Esophagus squamous epithelium (tissue), 5 donors: ENCODE results near the gene SPTBN5. TPM values are rescaled to one million over a fixed set of nuclear protein-coding genes. Genes with fewer than 3 reads are reported as not detected.

ENCODE experiments used
- DNase-seq: peaks from one replicate; lab custom pipeline; 2025; lab: John Stamatoyannopoulos, UW
- H3K27ac ChIP-seq, 4 donors: fragments of 200-600 bp; sonication (generic); one replicate each; pipeline ENCODE4 v1.5.1; 2016 to 2019; ENCODE audit warnings: mild to moderate bottlenecking in 1 of 4
- H3K27me3 ChIP-seq, 4 donors: fragments of 200-600 bp; sonication (generic); 1 replicate in 3 of 4; 2 replicates in 1 of 4; pipeline versions ENCODE4 v1.5.1 to v1.6.0; 2017 to 2021; ENCODE audit warnings: antibody characterized with exemption in 1 of 4
- H3K36me3 ChIP-seq, 3 donors: fragments of 200-600 bp; sonication (generic); one replicate each; pipeline ENCODE4 v1.5.1; 2016 to 2019
- H3K4me1 ChIP-seq, 3 donors: fragments of 200-600 bp; sonication (generic); one replicate each; pipeline ENCODE4 v1.5.1; 2017 to 2019
- H3K4me3 ChIP-seq, 4 donors: fragments of 200-600 bp; sonication (generic); 1 replicate in 3 of 4; 2 replicates in 1 of 4; pipeline ENCODE4 v1.5.1; 2016 to 2019; ENCODE audit warnings: mild to moderate bottlenecking in 2 of 4, moderate library complexity in 1 of 4
- H3K9me3 ChIP-seq, 3 donors: fragments of 200-600 bp; sonication (generic); one replicate each; pipeline ENCODE4 v1.5.1; 2016 to 2019
- CTCF ChIP-seq, 6 experiments: fragments of 450-650 bp in 4 of 6; fragments of 200-600 bp in 2 of 6; sonication (generic) in 2 of 6; IDR thresholded peaks; one replicate each; pipeline ENCODE4 v1.5.1; 2016 to 2019; ENCODE audit warnings: antibody characterized with exemption in 6 of 6, mild to moderate bottlenecking in 4 of 6, moderate library complexity in 4 of 6
- POLR2A ChIP-seq, 4 donors: fragments of 450-650 bp; IDR thresholded peaks; one replicate each; pipeline ENCODE4 v1.6.1; 2017; ENCODE audit warnings: antibody characterized with exemption in 4 of 4, mild to moderate bottlenecking in 4 of 4, moderate library complexity in 3 of 4
- WGBS, 2 donors: methylation state at CpG; one replicate each; pipeline ENCODE4 v1.1.5; 2018; 5-methylcytosine and 5-hydroxymethylcytosine counted together
- intact Hi-C: fragments of 100-400 bp; cut with DNase I; formaldehyde crosslinking; loops from one replicate; pipeline ENCODE4 v1.15.0; 2022
- total RNA-seq, 4 donors: library from RNA; depleted of rRNA; stranded (reverse); fragments of >200 nt; gene quantifications; one replicate each; pipeline ENCODE4 v1.1.0, GENCODE V29; 2016
- donor health status: DM: yes; HTN: yes; CAD: no.

Gene SPTBN5
- total RNA-seq, 4 donors from 2014 or later = 1.9 to 4.4 (median 3.4) TPM

- Histone ChIP-seq H3K27me3 (no peaks in the 10 kb centered on the region), H3K27ac (peak overlapping the region; percentile 81 to 88 (median 87)), H3K9me3 (no peaks in the 10 kb centered on the region), H3K36me3 (peaks cover 0 to 19% (median 2%) of the 10 kb centered on the region in 3 donors), H3K4me1 (peaks cover 29 to 89% (median 57%) of the 10 kb centered on the region in 3 donors), H3K4me3 (no peak overlapping the region)
- WGBS, 2 donors = 45 to 57% methylated on average over 2 to 3 of the region's 3 CpGs
- DNase-seq = no peak
- intact Hi-C loops = no loop called here
- TF ChIP-seq POLR2A (IDR thresholded peaks at IDR 0.05) = no peak
- no peak for TF ChIP-seq CTCF (IDR thresholded peaks at IDR 0.05)
Measured at GRCh38 chr15:41805711-41806110, 88.1 kb downstream of the SPTBN5 start.

DNA sequence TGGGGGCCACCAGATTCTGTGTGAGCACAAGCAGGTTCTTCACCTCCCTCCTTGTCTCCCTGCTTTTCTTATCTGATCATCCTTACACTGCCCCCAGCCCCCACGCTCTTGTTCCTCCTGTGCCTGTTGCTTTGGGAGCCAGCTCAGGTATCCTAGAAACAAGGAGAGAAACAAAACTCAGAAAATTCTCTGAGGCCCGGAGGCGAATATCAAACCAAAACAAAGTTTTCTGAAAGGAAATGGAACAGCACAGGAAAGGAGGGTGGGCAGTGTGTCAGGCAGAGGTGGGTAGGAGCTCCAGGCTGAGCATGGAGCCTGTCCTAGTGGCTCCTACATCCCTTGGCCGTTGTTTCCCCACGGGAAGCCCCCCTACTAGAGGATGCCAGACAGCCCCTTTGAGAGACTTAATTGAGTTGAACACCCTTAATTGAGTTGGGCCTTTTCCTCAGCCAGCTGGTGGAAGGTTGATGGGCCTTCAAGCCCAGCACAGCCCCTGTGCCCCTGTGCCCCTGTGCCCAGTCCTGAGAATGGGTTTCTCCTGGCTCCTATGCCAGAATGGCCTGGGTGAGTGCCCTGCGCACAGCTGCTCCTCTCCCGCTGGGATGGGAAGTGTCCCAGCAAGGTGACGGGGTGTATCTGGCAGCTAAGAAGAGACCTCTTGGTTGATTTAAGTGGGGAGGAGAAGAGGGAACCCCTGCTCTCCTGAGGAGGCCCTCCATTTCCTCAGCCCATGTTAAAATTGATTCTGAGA lies 88.8 kb downstream of the SPTBN5 start:
- no peaks in the 10 kb centered on the region for H3K27me3 ChIP-seq
- 12 to 33% methylated on average over 4 to 5 of the region's 8 CpGs for WGBS, 2 donors
- intact Hi-C loops = no loop called here
- H3K36me3 ChIP-seq = peaks cover 0 to 24% (median 5%) of the 10 kb centered on the region in 3 donors
- DNase-seq = no peak
- H3K9me3 ChIP-seq = no peaks in the 10 kb centered on the region
- peak overlapping the region; percentile 81 to 88 (median 87) for H3K27ac ChIP-seq
- no peak overlapping the region for H3K4me3 ChIP-seq
- peaks cover 29 to 87% (median 57%) of the 10 kb centered on the region in 3 donors for H3K4me1 ChIP-seq
- TF ChIP-seq CTCF (IDR thresholded peaks at IDR 0.05) (no peak), POLR2A (IDR thresholded peaks at IDR 0.05) (no peak)

DNA sequence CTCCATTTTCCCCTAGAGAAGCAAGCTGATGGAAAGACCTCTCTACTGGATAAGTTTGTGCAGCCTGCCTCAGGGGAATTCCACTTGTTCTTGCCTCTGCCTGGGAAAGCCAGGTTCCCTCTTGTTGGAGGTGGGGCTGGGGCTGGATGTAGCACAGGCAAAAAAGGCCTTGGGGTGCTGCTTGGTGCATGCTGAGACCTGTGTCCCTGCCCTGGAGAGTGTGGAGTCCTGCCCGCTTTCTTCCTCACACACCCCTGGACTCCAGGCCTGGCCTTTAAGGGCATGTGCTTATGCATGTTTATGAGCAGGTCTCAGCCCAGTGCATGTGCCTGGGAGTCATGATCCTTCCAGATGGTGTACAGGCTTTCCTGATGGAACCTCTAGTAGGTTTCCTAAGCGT lies 89.5 kb downstream of the SPTBN5 start:
- peak overlapping the region; percentile 81 to 88 (median 87) for H3K27ac ChIP-seq
- peaks cover 29 to 84% (median 52%) of the 10 kb centered on the region in 3 donors for H3K4me1 ChIP-seq
- DNase-seq = peak; percentile 10
- no peak overlapping the region for H3K4me3 ChIP-seq
- no peaks in the 10 kb centered on the region for H3K27me3 ChIP-seq
- WGBS, 2 donors = 21 to 37% methylated on average over 2 of the region's 2 CpGs
- H3K36me3 ChIP-seq = peaks cover 0 to 31% (median 5%) of the 10 kb centered on the region in 3 donors
- intact Hi-C loops = no loop called here
- TF ChIP-seq POLR2A (IDR thresholded peaks at IDR 0.05) (no peak), CTCF (IDR thresholded peaks at IDR 0.05) (no peak)
- H3K9me3 ChIP-seq = no peaks in the 10 kb centered on the region

- Histone ChIP-seq H3K4me1 (peaks cover 34 to 93% (median 65%) of the 10 kb centered on the region in 3 donors), H3K4me3 (no peak overlapping the region), H3K27me3 (no peaks in the 10 kb centered on the region), H3K36me3 (peaks cover 0 to 34% (median 5%) of the 10 kb centered on the region in 3 donors), H3K9me3 (no peaks in the 10 kb centered on the region), H3K27ac (peak overlapping the region; percentile 41 to 88 (median 83))
- WGBS, 2 donors = 34 to 65% methylated on average over 3 of the region's 3 CpGs
- TF ChIP-seq POLR2A (IDR thresholded peaks at IDR 0.05) (no peak), CTCF (IDR thresholded peaks at IDR 0.05) (no peak)
- DNase-seq = no peak
- intact Hi-C loops = no loop called here
Measured at GRCh38 chr15:41801850-41802455, 91.9 kb downstream of the SPTBN5 start.

DNA sequence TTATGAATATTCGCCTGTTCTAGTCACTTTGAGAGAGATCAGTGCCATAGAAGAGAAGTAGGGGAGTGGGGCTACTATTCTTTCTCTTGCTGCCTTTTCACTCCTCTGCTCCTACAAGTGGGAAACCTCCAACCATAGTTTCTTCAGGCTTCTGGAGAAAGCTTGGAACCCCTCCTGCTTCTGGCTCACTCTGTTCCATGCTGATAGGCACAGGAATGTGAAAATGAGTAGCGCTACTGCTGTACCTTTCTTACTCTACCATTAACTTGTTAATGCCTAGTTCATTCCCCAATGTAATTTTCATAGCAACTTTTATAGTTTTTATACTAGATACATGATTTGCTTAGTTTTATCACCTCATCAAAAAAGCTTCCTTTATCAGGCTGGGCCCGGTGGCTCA lies 92.7 kb downstream of the SPTBN5 start:
- Histone ChIP-seq H3K36me3 (peaks cover 0 to 34% (median 5%) of the 10 kb centered on the region in 3 donors), H3K4me3 (no peak overlapping the region), H3K27me3 (no peaks in the 10 kb centered on the region), H3K4me1 (peaks cover 34 to 93% (median 63%) of the 10 kb centered on the region in 3 donors), H3K27ac (peak overlapping the region; percentile 41 to 88 (median 83)), H3K9me3 (no peaks in the 10 kb centered on the region)
- DNase-seq = no peak
- TF ChIP-seq CTCF (IDR thresholded peaks at IDR 0.05) (no peak), POLR2A (IDR thresholded peaks at IDR 0.05) (no peak)
- WGBS, 2 donors = 57 to 70% methylated on average over 3 of the region's 3 CpGs
- intact Hi-C loops = no loop called here
